Skeletal muscle tissue (tissue), 4 donors: ENCODE measurements around the gene ZNF2. TPM values are rescaled to one million over a fixed set of nuclear protein-coding genes. Genes with fewer than 3 reads are reported as not detected.
A peak's percentile ranks its signal among the peaks of the same experiment; 100 is the strongest.
"Not testable (repeated sequence)": the region's sequence is repeated elsewhere in the genome, so short reads cannot be mapped to it uniquely, and the experiment has no call there.

ENCODE experiments used
- H3K27ac ChIP-seq: one replicate; pipeline ENCODE4 v1.7.0; 2013; ENCODE audit warnings: mild to moderate bottlenecking, low read depth, low read length, inconsistent platforms
- H3K27me3 ChIP-seq, 3 donors: one replicate each; pipeline ENCODE4 v1.7.0; 2013; ENCODE audit warnings: low read length in 3 of 3; ENCODE audit not compliant: control insufficient read depth in 3 of 3, insufficient read depth in 3 of 3
- H3K36me3 ChIP-seq, 3 donors: one replicate each; pipeline ENCODE4 v1.7.0; 2013; ENCODE audit warnings: low read length in 3 of 3; ENCODE audit not compliant: control insufficient read depth in 3 of 3, insufficient read depth in 3 of 3
- H3K4me1 ChIP-seq, 3 donors: one replicate each; pipeline ENCODE4 v1.7.0; 2013; ENCODE audit warnings: low read length in 3 of 3, mild to moderate bottlenecking in 3 of 3; ENCODE audit not compliant: control insufficient read depth in 3 of 3, insufficient read depth in 3 of 3
- H3K4me3 ChIP-seq, 3 donors: one replicate each; pipeline ENCODE4 v1.7.0; 2013; ENCODE audit warnings: low read length in 3 of 3
- H3K9ac ChIP-seq, 3 donors: one replicate each; pipeline ENCODE4 v1.7.0; 2013; ENCODE audit warnings: low read length in 3 of 3, mild to moderate bottlenecking in 3 of 3, moderate library complexity in 2 of 3, low read depth in 1 of 3
- H3K9me3 ChIP-seq, 3 donors: one replicate each; pipeline ENCODE4 v1.7.0; 2013; ENCODE audit warnings: low read length in 3 of 3; ENCODE audit not compliant: control insufficient read depth in 3 of 3
- total RNA-seq: library from RNA; depleted of rRNA; stranded (reverse); fragments of >200 nt; gene quantifications from one replicate; pipeline ENCODE4 v1.2.3, GENCODE V29; 2014
- donor health status: Osteomylitis.

The ZNF2 gene
- total RNA-seq, 1 donor from 2014 or later: 8.4 TPM

DNA sequence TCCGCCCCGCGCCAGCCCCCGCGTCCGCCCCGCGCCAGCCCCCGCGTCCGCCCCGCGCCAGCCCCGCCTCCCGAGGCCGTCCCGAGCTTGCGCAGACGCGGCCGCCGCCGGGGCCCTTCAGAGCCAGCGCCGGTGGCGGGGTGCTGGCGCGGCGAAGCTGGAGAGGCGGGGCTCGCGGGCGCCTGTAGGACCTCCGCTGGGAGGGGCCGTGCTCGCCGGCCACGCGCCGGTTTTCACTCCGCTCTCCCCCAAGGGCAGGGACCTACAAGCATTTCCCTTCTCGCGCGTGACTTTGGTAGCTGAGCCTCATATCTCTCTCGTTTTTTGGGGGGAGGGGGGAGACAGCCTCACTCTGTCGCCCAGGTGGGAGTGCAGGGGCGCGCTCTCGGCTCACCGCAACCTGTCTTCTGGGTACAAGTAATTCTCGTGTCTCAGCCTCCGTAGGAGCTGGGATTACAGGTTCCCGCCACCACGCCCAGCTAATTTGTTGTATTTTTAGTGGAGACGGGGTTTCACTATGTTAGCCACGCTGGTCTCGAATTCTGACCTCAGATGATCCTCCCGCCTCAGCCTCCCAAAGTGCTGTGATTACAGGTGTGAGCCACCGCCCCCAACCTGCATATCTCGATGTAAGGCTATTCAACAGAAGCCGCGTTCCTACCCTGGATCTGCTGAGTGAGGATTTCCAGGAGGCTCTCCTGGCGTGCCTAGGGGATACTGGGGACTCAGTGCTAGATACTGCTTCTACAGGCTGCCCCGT, 5.7 kb upstream of the ZNF2 start, which contains the start of gene ZNF514:
Gene ZNF514, minus strand, starts transcription at position 159 of the 760 bp plus-strand sequence. CDS start 6,595 bp downstream, outside the sequence.
- H3K27me3 ChIP-seq: no peaks in the 10 kb centered on the region
- H3K4me1 ChIP-seq: peaks cover 25 to 32% (median 28%) of the 10 kb centered on the region in 3 donors
- H3K9ac ChIP-seq: peak within 1 kb of the TSS; percentile 88 to 91 (median 88)
- H3K4me3 ChIP-seq: peak within 1 kb of the TSS; percentile 85 to 98 (median 92)
- H3K27ac ChIP-seq: peak within 1 kb of the TSS; percentile 81
- peaks cover 24% of the 10 kb centered on the region in 3 donors for H3K36me3 ChIP-seq
- peaks cover 0 to 8% (median 2%) of the 10 kb centered on the region in 3 donors for H3K9me3 ChIP-seq

GRCh38 chr2:95165030-95165370, 609 bp upstream of the ZNF2 start:
- Histone ChIP-seq H3K4me1 (peaks cover 24 to 27% (median 24%) of the 10 kb centered on the region in 3 donors), H3K27me3 (no peaks in the 10 kb centered on the region), H3K36me3 (peaks cover 0 to 2% (median 0%) of the 10 kb centered on the region in 3 donors), H3K27ac (peak overlapping the region; percentile 93), H3K4me3 (peak overlapping the region; percentile 100), H3K9ac (peak overlapping the region; percentile 95 to 99 (median 98)), H3K9me3 (no peaks in the 10 kb centered on the region)

DNA sequence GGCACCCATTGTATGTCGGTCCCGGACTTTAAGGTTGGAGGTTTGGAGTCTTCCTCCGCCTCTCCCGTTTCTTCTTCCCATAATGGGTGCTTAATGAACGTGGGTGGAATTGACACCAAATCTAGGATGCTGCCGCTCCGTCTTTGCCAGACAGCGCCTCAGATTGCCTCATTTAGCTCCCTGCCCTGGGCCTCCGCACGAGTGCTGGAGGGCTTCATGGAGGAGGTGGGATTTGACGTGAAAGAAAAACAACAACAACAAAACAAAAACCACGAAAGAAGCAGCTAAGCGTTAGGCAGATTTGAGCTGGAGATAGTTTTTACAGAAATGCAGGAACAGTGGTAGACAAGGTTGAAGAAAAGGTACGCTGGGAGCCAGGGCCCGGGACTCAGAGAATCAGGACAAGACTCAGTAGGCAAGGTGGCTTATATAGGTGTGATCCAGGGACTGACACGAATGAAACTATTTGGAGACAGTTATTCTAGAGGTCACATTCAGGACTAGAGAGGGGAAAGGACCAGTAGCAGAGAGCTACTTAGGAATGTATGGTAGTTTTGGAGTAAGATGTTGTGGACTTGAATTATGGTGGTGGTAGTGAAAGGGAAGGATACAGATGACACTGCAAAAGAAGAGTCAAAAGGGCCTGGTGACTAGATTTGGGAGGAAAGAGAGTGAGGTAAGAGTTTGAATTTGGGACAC, 605 bp downstream of the ZNF2 start:
- H3K4me3 ChIP-seq: peak overlapping the region; percentile 100
- no peaks in the 10 kb centered on the region for H3K9me3 ChIP-seq
- peak overlapping the region; percentile 95 to 99 (median 98) for H3K9ac ChIP-seq
- H3K27me3 ChIP-seq: no peaks in the 10 kb centered on the region
- H3K27ac ChIP-seq: peak overlapping the region; percentile 93
- H3K4me1 ChIP-seq: peaks cover 21 to 24% (median 23%) of the 10 kb centered on the region in 3 donors
- peaks cover 0 to 2% (median 0%) of the 10 kb centered on the region in 3 donors for H3K36me3 ChIP-seq

DNA sequence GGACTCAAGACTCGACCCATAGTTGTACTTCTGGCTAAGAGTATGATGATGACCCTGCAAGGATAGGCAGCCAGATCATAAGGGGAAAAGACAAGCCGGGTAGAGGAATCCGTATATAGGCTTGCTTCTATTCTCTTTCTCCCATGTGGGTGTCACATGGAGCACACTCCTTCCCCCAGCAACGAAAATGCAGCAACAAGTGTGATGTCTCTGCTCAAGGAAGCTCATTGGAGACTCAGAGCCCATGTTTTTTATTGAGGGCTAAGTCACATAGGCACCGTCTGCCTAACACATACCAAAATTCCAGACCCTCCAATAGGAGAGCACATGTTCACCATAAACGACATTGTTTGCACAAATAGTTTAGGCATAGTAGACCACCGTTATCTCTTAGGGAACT, 6.3 kb downstream of the ZNF2 start:
- Histone ChIP-seq H3K4me3 (no peak overlapping the region), H3K4me1 (no peaks in the 10 kb centered on the region), H3K27ac (no peak overlapping the region), H3K9ac (no peak overlapping the region), H3K36me3 (peaks cover 0 to 8% (median 3%) of the 10 kb centered on the region in 3 donors), H3K9me3 (no peaks in the 10 kb centered on the region), H3K27me3 (no peaks in the 10 kb centered on the region)

- no peak overlapping the region for H3K9ac ChIP-seq
- H3K4me3 ChIP-seq: no peak overlapping the region
- no peak overlapping the region for H3K27ac ChIP-seq
- H3K36me3 ChIP-seq: peaks cover 4 to 16% (median 15%) of the 10 kb centered on the region in 3 donors
- H3K27me3 ChIP-seq: no peaks in the 10 kb centered on the region
- H3K4me1 ChIP-seq: no peaks in the 10 kb centered on the region
- H3K9me3 ChIP-seq: no peaks in the 10 kb centered on the region
Measured at GRCh38 chr2:95174031-95174542, 8.5 kb downstream of the ZNF2 start.

GRCh38 chr2:95179451-95179850, 13.8 kb downstream of the ZNF2 start:
- Histone ChIP-seq H3K27me3 (no peaks in the 10 kb centered on the region), H3K4me1 (no peaks in the 10 kb centered on the region)

DNA sequence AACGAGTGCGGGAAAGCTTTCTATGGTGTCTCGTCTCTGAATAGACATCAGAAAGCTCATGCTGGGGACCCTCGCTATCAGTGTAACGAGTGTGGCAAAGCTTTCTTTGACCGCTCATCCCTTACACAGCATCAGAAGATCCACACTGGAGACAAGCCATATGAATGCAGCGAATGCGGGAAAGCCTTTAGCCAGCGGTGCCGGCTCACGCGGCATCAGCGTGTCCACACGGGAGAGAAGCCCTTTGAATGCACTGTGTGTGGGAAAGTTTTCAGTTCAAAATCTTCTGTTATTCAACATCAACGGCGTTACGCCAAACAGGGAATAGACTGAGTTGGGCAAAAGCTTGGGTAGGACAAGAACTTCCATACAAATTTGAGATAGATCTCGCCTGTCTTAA, 16.2 kb downstream of the ZNF2 start:
- H3K36me3 ChIP-seq: peaks cover 29 to 50% (median 40%) of the 10 kb centered on the region in 3 donors
- H3K4me1 ChIP-seq: no peaks in the 10 kb centered on the region
- no peak overlapping the region for H3K4me3 ChIP-seq
- peaks cover 0 to 5% (median 0%) of the 10 kb centered on the region in 3 donors for H3K9me3 ChIP-seq
- no peaks in the 10 kb centered on the region for H3K27me3 ChIP-seq
- no peak overlapping the region for H3K9ac ChIP-seq
- H3K27ac ChIP-seq: no peak overlapping the region

More at GRCh38 chr2:95179451-95179850, 13.8 kb downstream of the ZNF2 start:
- Histone ChIP-seq H3K4me3 (no peak overlapping the region), H3K36me3 (peaks cover 32 to 50% (median 47%) of the 10 kb centered on the region in 3 donors), H3K27ac (no peak overlapping the region), H3K9me3 (peaks cover 0 to 5% (median 0%) of the 10 kb centered on the region in 3 donors), H3K9ac (no peak overlapping the region)

GRCh38 chr2:95185197-95185596, 19.6 kb downstream of the ZNF2 start:
- H3K9me3 ChIP-seq: peaks cover 0 to 5% (median 0%) of the 10 kb centered on the region in 3 donors
- no peak overlapping the region for H3K4me3 ChIP-seq
- no peak overlapping the region for H3K9ac ChIP-seq
- no peak overlapping the region for H3K27ac ChIP-seq
- H3K4me1 ChIP-seq: no peaks in the 10 kb centered on the region
- H3K27me3 ChIP-seq: no peaks in the 10 kb centered on the region
- H3K36me3 ChIP-seq: peaks cover 26 to 31% (median 29%) of the 10 kb centered on the region in 3 donors

- no peaks in the 10 kb centered on the region for H3K4me1 ChIP-seq
- H3K27ac ChIP-seq: no peak overlapping the region
- peaks cover 20 to 24% (median 21%) of the 10 kb centered on the region in 3 donors for H3K36me3 ChIP-seq
- H3K9ac ChIP-seq: no peak overlapping the region
- H3K27me3 ChIP-seq: no peaks in the 10 kb centered on the region
- peaks cover 0 to 4% (median 0%) of the 10 kb centered on the region in 3 donors for H3K9me3 ChIP-seq
- H3K4me3 ChIP-seq: no peak overlapping the region
Measured at GRCh38 chr2:95185973-95186372, 20.4 kb downstream of the ZNF2 start.

DNA sequence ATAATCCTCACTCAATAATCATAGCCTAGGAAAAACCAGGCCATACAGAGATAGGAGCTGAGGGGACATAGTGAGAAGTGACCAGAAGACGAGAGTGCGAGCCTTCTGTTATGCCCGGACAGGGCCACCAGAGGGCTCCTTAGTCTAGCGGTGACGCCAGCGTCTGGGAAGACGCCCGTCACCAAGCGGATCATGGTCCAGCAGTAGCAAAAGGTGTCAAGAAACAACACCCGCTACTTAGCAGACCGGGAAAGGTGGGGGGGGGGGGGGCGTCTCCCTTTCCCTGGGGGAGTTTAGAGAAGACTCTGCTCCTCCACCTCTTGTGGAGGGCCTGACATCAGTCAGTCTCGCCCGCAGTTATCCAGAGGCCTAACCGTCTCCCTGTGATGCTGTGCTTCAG, 27.3 kb downstream of the ZNF2 start:
- not testable (repeated sequence) for H3K36me3 ChIP-seq, H3K9ac ChIP-seq, H3K4me1 ChIP-seq, H3K9me3 ChIP-seq, H3K27me3 ChIP-seq, H3K27ac ChIP-seq, H3K4me3 ChIP-seq
